Measurements from ENCODE around the gene RAPH1. TPM values are rescaled to one million over a fixed set of nuclear protein-coding genes. Genes with fewer than 3 reads are reported as not detected.
"Not testable (repeated sequence)": the region's sequence is repeated elsewhere in the genome, so short reads cannot be mapped to it uniquely, and the experiment has no call there.

The RAPH1 gene
- total and polyA plus RNA-seq, 11 donors: 3.6 to 30.4 (median 16.2) TPM

DNA sequence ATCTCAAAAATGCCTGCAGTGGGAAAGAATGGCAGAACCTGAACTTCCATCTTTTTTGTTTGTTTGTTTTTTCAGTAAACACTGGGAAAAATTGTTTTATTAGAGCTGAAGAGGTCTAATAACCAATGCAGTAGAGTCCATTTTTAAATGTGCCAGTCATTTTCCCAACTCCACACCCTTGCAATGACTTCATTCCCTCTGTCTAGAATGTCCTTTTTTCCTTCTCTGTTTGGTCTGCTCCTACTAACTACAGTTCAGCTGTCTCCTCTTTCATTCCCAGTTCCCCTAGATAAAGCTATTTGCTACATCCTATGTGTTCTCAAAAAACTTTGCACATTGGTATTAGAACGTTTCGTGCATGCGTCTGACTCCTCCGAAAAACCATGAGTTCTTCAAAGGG lies 9.3 kb upstream of the RAPH1 start:
- WGBS, 4 donors: 93 to 96% (median 96%) methylated on average over 4 of the region's 4 CpGs
- DNase-seq: no peak
- intact Hi-C loops (cut with DNase I): no loop called here

DNA sequence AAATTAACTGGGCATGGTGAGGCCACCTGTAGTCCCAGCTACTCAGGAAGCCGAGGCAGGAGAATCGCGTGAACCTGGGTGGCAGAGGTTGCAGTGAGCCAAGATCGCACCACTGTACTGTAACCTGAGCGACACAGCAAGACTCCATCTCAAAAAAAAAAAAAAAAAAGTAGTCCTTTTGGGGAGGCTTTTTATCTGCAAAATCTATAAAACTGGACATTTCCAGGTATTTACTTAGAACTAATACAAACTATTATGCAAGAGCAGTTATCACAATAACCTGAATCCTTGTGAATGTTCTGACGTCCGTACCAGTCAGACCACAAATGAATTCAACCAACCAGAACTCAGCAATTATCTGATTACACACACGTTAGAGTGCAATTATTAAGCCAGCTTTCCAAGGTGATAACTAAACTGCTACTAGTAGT lies 8.8 kb upstream of the RAPH1 start:
- Histone ChIP-seq H3K27me3 (no peaks in the 10 kb centered on the region), H3K9me3 (no peaks in the 10 kb centered on the region), H3K4me3 (no peak overlapping the region), H3K27ac (no peak overlapping the region), H3K4me1 (peaks cover 0 to 7% (median 0%) of the 10 kb centered on the region in 12 donors), H3K36me3 (no peaks in the 10 kb centered on the region)
- TF ChIP-seq, protein P1, sequence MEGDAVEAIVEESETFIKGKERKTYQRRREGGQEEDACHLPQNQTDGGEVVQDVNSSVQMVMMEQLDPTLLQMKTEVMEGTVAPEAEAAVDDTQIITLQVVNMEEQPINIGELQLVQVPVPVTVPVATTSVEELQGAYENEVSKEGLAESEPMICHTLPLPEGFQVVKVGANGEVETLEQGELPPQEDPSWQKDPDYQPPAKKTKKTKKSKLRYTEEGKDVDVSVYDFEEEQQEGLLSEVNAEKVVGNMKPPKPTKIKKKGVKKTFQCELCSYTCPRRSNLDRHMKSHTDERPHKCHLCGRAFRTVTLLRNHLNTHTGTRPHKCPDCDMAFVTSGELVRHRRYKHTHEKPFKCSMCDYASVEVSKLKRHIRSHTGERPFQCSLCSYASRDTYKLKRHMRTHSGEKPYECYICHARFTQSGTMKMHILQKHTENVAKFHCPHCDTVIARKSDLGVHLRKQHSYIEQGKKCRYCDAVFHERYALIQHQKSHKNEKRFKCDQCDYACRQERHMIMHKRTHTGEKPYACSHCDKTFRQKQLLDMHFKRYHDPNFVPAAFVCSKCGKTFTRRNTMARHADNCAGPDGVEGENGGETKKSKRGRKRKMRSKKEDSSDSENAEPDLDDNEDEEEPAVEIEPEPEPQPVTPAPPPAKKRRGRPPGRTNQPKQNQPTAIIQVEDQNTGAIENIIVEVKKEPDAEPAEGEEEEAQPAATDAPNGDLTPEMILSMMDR (IDR thresholded peaks at IDR 0.05): no peak
- ATAC-seq (no peak), DNase-seq (no peak)
- WGBS, 4 donors: 87 to 92% (median 91%) methylated on average over 8 of the region's 8 CpGs
- intact Hi-C loops (cut with DNase I): no loop called here

More for the DNA sequence above, 9.3 kb upstream of the RAPH1 start:
- Histone ChIP-seq H3K4me1 (peaks cover 0 to 7% (median 0%) of the 10 kb centered on the region in 12 donors), H3K9me3 (no peaks in the 10 kb centered on the region), H3K4me3 (no peak overlapping the region), H3K36me3 (no peaks in the 10 kb centered on the region), H3K27ac (no peak overlapping the region), H3K27me3 (no peaks in the 10 kb centered on the region)
- ATAC-seq: no peak
- TF ChIP-seq POLR2A (IDR thresholded peaks at IDR 0.05): no peak
- TF ChIP-seq, protein P1 (IDR thresholded peaks at IDR 0.05): no peak

DNA sequence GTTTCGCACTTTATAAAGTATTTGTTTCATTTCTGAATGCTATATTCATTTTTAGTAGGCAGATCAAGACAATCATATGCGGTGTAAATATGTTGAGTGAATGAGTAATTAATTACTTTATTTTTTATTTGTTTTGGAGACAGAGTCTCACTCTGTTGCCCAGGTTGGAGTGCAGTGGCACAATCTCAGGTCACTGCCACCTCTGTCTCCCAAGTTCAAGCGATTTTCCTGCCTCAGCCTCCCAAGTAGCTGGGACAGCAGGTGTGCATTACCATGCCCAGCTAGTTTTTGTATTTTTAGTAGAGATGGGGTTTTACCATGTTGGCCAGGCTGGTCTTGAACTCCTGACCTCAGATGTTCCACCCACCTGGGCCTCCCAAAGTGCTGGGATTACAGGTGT lies 5.5 kb upstream of the RAPH1 start:
- H3K9me3 ChIP-seq; ATAC-seq; intact Hi-C loops (cut with DNase I); H3K27me3 ChIP-seq; H3K4me3 ChIP-seq; H3K36me3 ChIP-seq; DNase-seq: not testable (repeated sequence)
- WGBS, 4 donors: 68 to 75% (median 68%) methylated on average over 3 of the region's 3 CpGs
- H3K4me1 ChIP-seq: peaks cover 0 to 14% (median 7%) of the 10 kb centered on the region in 12 donors
- H3K27ac ChIP-seq: peak overlapping the region in 3 of 12 donors; percentile 35 to 66 (median 47)

DNA sequence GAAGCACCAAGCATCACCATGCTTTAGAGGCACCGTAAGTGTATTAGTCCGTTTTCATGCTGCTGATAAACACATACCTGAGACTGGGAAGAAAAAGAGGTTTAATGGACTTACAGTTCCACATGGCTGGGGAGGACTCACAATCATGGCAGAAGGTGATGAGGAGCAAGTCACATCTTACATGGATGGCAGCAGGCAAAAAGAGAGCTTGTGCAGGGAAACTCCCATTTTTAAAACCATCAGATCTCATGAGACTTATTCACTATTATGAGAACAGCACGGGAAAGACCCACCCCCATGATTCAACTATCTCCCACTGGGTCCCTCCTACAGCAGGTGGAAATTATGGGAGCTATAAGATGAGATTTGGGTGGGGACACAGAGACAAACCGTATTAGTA lies 3.1 kb upstream of the RAPH1 start:
- not testable (repeated sequence) for H3K27ac ChIP-seq, H3K9me3 ChIP-seq, H3K4me3 ChIP-seq, H3K36me3 ChIP-seq, ATAC-seq, DNase-seq, H3K27me3 ChIP-seq
- peaks cover 0 to 24% (median 7%) of the 10 kb centered on the region in 12 donors for H3K4me1 ChIP-seq
- intact Hi-C loops (cut with DNase I): loop anchor here in 6 of 10 donors (5.0 to 10.0 kb wide), 4 partner anchors 44 to 147 kb away; no protein-coding TSS in a partner anchor
- 87 to 90% (median 90%) methylated on average over 4 of the region's 4 CpGs for WGBS, 4 donors

DNA sequence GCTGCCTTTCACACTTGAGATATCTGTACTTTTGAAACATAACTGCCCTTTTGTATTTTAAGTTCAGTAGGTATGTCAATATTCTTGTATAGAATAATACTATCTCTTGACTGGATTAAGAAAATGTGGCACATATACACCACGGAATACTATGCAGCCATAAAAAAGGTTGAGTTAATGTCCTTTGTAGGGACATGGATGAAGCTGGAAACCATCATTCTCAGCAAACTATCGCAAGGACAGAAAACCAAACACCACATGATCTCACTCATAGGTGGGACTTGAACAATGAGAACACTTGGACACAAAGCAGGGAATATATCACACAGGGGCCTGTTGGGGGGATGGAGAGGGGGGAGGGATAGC lies 1.5 kb upstream of the RAPH1 start:
- not testable (repeated sequence) for H3K36me3 ChIP-seq, ATAC-seq, H3K27me3 ChIP-seq, H3K4me3 ChIP-seq, H3K9me3 ChIP-seq, DNase-seq
- H3K27ac ChIP-seq: peak overlapping the region in 2 of 12 donors; percentile 87 to 89
- intact Hi-C loops (cut with DNase I): loop anchor here in 6 of 10 donors (5.0 to 10.0 kb wide), 4 partner anchors 46 to 148 kb away; no protein-coding TSS in a partner anchor
- peaks cover 0 to 31% (median 12%) of the 10 kb centered on the region in 12 donors for H3K4me1 ChIP-seq
- WGBS, 4 donors: 95 to 99% (median 97%) methylated on average over 2 of the region's 2 CpGs
